Epithelial cell of esophagus (primary cell): ENCODE data around the gene NOB1.

Source experiments
- DNase-seq: peaks from one replicate; pipeline ENCODE4 v3.0.0; 2010; ENCODE audit warnings: low read depth
- H3K4me3 ChIP-seq: 2 replicates; pipeline ENCODE4 v1.5.1; 2011; ENCODE audit warnings: mild to moderate bottlenecking, low read length, control low read depth
- TF ChIP-seq, protein P1 (sequence below): IDR thresholded peaks from 2 replicates; pipeline ENCODE4 v1.5.1; 2011; ENCODE audit warnings: low read depth, mild to moderate bottlenecking, low read length, control low read depth, inconsistent platforms; ENCODE audit not compliant: insufficient read depth; ENCODE audit errors: missing control alignments

Gene NOB1

GRCh38 chr16:69773260-69773947, 18.7 kb upstream of the NOB1 start:
- no peak overlapping the region for H3K4me3 ChIP-seq
- no peak for DNase-seq
- TF ChIP-seq, protein P1, sequence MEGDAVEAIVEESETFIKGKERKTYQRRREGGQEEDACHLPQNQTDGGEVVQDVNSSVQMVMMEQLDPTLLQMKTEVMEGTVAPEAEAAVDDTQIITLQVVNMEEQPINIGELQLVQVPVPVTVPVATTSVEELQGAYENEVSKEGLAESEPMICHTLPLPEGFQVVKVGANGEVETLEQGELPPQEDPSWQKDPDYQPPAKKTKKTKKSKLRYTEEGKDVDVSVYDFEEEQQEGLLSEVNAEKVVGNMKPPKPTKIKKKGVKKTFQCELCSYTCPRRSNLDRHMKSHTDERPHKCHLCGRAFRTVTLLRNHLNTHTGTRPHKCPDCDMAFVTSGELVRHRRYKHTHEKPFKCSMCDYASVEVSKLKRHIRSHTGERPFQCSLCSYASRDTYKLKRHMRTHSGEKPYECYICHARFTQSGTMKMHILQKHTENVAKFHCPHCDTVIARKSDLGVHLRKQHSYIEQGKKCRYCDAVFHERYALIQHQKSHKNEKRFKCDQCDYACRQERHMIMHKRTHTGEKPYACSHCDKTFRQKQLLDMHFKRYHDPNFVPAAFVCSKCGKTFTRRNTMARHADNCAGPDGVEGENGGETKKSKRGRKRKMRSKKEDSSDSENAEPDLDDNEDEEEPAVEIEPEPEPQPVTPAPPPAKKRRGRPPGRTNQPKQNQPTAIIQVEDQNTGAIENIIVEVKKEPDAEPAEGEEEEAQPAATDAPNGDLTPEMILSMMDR, result no peak

GRCh38 chr16:69771651-69771967, 16.9 kb upstream of the NOB1 start:
- DNase-seq, result no peak
- H3K4me3 ChIP-seq, result no peak overlapping the region
- TF ChIP-seq, protein P1, result no peak

DNA sequence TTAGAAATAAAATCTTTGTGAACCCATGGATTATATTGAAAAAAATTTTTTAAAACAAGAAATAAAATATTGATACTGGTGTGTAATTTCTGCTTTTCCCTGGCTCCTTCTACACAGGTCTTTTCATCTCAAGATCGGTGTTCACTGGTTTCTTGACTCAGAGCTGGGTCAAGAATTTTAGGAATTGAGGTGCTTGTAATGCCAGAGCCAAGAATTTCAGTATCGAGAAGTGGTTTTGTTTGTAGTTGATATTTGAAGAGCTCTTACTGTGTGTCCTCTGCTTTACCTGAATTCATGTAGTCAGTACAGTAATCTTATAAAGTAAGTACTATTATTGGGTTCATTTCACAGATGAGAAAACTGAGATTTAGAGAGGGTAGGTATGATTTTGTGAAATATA, 14.7 kb upstream of the NOB1 start:
- DNase-seq, result no peak
- TF ChIP-seq, protein P1, result no peak

DNA sequence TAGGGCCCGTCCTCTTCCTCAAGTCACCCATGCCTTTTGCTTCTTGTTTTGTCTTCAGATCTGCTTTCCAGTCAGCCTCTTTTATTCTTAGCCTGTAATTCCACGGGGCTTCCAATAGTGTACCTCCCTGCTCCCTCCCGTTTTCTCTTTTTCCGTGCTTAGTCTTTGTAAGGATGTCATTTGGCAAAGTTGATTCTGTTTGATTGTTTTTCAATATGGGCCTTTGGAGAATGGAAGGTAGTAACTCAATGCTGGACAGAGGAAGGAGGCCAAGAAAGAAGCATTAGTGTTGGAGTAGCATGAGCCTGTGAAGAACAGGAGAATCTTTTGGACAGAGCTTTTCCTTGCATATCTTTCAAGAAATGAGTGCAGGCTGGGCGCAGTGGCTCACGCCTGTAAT, 13.9 kb upstream of the NOB1 start:
- DNase-seq, result no peak
- H3K4me3 ChIP-seq, result no peak overlapping the region
- TF ChIP-seq, protein P1, result no peak

More for the DNA sequence above, 14.7 kb upstream of the NOB1 start:
- no peak overlapping the region for H3K4me3 ChIP-seq

DNA sequence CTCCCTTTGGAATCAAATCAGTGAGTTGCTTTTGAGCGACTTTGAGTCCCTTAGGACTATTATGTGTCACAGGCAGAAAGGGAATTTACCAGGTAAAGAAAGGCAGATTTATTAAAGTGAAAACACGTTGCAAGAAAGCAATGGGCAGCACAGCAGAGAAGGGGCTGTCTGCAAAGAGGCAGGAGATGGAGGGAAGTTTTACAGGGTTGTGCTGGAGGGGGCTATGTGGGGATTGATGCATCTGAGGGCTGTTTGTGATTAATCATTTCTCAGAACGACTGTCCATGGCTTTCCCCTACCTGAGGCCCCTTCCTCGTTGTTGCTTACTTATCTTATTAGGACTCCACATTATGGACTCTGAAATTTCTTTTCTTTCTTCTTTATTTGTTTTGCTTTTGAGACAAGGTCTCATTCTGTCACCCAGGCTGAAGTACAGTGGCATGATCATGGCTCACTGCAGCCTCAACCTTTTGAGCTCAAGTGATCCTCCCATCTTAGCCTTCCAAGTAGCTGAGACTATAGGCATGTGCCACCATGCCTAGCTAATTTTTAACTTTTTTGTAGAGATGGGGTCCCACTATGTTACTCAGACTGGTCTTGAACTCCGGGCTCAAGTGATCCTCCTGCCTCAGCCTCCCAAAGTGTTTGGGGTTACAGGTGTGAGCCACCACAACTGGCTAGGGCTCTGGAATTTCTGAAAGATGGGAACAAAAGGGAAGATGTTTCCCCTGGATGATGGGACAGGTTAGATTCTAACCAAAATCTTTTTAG, 12.9 kb upstream of the NOB1 start:
- DNase-seq, result no peak
- TF ChIP-seq, protein P1, result no peak
- no peak overlapping the region for H3K4me3 ChIP-seq

GRCh38 chr16:69763599-69763942, 8.8 kb upstream of the NOB1 start:
- TF ChIP-seq, protein P1, result no peak
- DNase-seq, result no peak
- H3K4me3 ChIP-seq, result peak overlapping the region; percentile 89
